A673 (cell line): ENCODE measurements around the gene MDM4.

Source experiments
- EZH2 ChIP-seq: fragments of 200-600 bp; sonication (generic); IDR thresholded peaks from 2 replicates; pipeline ENCODE4 v1.6.1; 2017; ENCODE audit warnings: borderline replicate concordance, low read depth, mild to moderate bottlenecking, mixed read lengths, antibody characterized with exemption, low read length; ENCODE audit not compliant: poor library complexity, severe bottlenecking
- TF ChIP-seq, protein P1 (sequence below): fragments of 300-800, 200-600 bp; sonication (generic); conservative IDR thresholded peaks from 2 replicates; pipeline ENCODE4 v1.5.1; 2017; ENCODE audit warnings: low read depth, mild to moderate bottlenecking, antibody characterized with exemption, low read length, moderate library complexity, mixed read lengths

DNA sequence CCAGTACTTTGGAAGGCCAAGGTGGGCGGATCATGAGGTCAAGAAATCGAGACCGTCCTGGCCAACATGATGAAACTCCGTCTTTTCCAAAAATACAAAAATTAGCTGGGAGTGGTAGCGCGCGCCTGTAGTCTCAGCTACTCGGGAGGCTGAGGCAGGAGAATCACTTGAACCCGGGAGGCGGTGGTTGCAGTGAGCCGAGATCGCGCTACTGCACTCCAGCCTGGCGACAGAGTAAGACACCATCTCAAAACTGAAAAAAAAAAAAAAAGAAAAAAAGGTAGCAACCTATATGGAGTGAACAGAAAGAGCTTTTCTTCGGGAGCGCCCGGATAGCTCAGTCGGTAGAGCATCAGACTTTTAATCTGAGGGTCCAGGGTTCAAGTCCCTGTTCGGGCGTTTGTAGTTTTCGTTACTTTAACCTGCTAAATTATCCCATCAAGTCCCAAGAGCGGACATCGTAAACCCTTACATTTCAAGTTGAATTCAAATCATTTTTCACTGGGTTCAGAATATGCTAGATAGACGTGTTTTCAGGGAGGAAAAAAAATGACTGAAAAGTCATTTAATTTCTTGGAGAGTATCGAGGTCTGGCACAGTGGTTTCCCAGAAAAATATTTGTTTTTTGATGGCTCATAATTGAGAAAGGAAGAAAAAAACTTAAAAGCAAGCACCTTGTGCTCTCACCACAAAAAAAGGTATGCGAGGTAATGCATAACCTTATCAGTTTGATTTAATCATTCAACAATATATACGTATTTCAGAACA, 9.8 kb upstream of the MDM4 start:
- TF ChIP-seq, protein P1, sequence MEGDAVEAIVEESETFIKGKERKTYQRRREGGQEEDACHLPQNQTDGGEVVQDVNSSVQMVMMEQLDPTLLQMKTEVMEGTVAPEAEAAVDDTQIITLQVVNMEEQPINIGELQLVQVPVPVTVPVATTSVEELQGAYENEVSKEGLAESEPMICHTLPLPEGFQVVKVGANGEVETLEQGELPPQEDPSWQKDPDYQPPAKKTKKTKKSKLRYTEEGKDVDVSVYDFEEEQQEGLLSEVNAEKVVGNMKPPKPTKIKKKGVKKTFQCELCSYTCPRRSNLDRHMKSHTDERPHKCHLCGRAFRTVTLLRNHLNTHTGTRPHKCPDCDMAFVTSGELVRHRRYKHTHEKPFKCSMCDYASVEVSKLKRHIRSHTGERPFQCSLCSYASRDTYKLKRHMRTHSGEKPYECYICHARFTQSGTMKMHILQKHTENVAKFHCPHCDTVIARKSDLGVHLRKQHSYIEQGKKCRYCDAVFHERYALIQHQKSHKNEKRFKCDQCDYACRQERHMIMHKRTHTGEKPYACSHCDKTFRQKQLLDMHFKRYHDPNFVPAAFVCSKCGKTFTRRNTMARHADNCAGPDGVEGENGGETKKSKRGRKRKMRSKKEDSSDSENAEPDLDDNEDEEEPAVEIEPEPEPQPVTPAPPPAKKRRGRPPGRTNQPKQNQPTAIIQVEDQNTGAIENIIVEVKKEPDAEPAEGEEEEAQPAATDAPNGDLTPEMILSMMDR = no peak
- no peak for TF ChIP-seq EZH2
